D341Med (cell line): ENCODE data around the gene GFRA3.
A peak's percentile ranks its signal among the peaks of the same experiment; 100 is the strongest.

Experiments used
- DNase-seq: peaks from one replicate; pipeline ENCODE4 v3.0.0; 2012; ENCODE audit warnings: low spot score

GFRA3 gene

DNA sequence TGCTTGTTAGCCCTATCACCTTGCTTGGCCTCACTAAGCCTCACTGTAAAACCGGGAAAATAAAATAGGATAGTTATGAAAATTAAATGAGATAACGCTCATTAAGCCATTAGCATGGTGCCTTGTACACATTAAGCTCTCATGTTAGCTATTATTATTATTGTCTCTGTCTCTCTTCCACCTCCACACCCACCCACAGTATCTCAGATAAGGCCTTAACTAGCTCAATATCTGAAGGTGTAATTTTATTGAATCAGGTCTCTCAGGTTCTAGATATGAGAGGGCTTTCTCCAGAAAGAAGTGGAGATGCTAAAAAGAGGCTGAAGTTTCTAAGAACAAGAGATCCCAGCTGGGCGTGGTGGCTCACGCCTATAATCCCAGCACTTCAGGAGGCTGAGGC lies 27.6 kb downstream of the GFRA3 start:
- no peak for DNase-seq

- DNase-seq = no peak
These were observed 28.1 kb downstream of the GFRA3 start for GRCh38 chr5:138246334-138246733.

DNA sequence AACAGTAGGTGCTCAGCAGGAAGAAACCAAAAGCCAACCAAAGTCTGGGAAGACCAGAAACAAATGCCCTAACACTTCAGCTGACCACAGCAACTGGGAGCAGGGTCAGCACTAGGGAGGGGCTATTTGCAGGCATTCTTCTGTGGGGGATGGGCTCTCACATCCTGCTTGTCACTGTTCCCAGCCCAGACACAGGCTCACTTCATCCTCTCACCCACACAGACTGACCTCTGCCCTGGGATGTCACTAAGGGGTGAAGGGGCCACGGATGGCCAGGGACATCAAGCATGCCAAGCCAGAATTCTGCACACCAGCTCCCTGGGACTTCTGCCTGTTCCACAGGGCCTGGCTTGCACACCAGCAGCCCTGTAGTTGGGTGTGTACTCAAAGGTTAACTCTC lies 28.7 kb downstream of the GFRA3 start:
- DNase-seq = no peak

- no peak for DNase-seq
These were observed 30.6 kb downstream of the GFRA3 start for GRCh38 chr5:138243794-138244193.

DNA sequence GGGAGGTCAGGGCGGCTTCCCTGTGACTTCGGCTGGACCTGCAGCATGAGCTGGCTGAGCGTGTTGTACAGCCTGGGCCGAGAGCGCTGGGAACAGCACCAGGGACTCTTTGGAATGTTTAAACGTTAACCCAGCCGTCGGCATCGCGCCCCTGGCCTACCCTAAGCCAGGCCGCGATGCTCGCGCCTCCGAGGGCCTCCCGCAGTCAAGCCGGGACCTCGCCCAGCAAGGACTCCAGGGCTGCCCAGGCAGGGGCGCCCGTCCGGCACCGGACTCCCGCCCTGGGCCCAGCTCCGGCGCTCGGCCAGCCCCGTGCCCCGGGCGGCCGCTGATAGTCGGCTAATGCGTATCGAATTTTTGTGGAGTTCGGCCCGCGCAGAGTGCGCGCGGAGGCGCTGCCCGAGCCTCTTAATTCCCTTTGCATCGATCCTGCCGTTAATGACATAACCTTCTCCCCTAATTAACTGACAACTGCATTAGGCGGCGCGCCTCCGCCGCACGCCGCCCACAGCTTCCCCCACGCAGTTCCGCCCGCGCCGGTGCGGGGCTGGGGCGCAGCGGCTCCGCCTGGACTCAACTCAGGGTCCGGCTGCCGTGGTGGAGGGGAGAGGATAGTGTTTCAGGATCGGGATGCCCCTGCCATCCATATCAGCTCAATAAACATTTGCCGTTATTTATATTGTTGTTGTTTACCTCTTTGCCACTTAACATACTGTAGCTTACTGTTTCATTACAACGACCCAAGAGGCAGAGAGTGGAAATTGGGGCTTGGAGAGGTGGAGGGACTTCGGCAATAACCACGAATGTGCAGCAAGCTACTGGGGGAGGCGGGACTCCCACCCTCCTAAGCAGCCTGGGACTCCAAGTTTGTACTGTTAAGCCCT lies 32.5 kb downstream of the GFRA3 start:
- DNase-seq = peak; percentile 76

DNA sequence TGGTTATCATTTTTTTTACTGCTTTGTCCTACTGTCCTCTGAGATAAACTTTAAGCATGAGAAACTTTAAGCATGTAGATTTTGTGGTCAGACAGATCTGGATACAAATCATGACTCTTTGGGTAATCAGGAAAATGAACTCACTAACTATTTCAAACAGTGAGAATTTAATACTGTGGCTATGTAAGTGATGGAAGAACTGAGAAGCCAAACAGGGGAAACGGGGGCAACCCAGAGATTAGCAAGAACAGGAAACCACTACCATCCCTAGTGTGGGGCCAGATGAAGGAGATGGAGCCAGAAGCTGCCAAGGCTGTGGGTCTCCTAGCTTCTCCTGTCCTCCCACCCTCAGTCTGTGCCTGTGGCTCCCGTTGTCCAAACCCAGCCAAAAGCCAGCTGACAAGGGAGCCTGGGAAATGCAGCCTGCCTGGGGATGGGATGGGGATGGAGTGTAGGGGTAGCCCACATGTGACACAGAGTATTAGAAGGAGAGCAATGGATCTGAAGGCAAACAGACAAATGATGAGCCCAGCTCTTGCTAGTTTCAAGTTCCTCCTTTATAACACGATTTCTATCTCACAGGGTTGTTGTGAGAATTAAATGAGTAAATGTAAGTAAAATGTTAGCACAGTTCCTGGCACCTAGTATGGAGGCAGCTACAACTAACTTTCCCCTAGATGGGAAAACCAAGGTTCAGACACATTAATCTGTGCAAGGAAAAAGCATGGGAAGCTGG lies 33.6 kb downstream of the GFRA3 start:
- no peak for DNase-seq

- DNase-seq = no peak
These were observed 36.4 kb downstream of the GFRA3 start for GRCh38 chr5:138238034-138238433.

GRCh38 chr5:138234651-138235050 lies 39.8 kb downstream of the GFRA3 start:
- no peak for DNase-seq

DNA sequence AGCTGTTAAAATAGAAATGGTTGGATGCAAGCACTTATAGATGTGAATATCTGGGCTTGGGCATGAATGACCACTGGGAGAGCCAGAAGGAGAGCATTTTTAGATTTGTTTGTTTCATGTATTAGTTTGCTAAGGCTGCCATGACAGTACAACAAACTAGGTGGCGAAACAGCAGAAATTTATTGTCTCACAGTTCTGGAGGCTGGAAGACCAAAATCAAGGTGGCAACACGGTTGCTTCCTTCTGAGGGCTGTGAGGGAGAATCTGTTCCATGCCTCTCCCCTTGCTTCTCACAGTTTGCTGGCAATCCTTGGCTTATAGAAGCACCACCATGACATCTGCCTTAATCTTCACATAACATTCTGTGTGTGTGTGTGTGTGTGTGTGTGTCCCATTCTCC lies 41.1 kb downstream of the GFRA3 start:
- no peak for DNase-seq

GRCh38 chr5:138230981-138231589 lies 43.3 kb downstream of the GFRA3 start:
- DNase-seq = no peak

- peak; percentile 49 for DNase-seq
These were observed 44.2 kb downstream of the GFRA3 start for GRCh38 chr5:138230261-138230660.

GRCh38 chr5:138229387-138229786 lies 45.0 kb downstream of the GFRA3 start:
- no peak for DNase-seq

DNA sequence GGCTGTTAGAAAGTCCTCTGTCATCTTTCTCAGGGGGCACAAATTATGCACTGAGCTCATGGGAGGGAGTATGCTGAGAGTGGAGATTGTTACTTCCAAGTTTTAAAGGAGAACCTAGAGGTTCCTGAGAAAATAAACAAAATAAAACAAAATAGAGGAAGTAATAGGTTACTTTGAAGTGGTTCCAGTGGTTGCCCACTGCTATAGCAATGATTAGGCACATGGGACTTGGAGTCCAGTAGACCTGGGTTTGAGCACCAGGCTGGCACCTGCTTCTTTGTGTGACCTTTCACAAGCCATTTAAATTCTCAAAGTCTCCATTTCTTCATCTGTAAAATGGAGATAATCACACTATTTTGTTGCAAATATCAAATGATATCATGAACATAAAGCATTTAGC lies 47.5 kb downstream of the GFRA3 start:
- no peak for DNase-seq

GRCh38 chr5:138224712-138225111 lies 49.7 kb downstream of the GFRA3 start:
- DNase-seq = no peak

DNA sequence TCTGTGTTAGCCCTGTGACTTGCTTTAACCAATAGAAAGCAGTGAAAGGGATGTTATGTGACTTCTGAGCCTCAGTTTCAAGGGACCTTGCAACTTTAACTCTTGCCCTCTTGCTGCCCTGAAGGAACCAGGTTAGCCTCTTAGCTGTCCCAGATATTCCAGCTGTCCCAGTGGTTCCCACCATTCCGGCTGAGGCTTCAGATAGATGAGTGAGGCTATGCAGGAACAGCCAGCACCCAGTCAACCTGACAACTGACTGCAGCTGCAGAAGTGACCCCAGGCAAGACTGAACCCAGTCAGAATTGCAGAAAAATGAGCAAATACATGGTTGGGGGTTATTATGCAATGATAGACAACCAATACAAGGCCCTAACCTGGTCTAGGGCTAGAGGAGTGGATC lies 50.9 kb downstream of the GFRA3 start:
- no peak for DNase-seq

DNA sequence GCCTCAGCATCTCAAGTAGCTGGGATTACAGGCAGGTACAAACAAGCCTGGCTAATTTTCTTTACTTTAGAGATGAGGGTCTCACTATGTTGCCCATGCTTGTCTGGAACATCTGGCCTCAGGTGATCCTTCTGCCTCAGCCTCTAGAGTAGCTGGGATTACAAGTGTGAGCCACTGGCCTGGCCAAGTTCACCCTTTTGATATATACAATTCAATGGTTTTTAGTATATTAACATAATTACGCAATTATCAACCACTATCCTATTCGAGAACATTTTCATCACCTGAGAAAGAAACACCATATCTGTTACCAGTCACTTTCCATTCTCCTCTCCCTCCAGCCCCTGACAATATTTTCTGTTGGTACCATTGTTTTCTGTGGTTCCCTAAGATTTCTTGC lies 57.6 kb downstream of the GFRA3 start:
- no peak for DNase-seq

DNA sequence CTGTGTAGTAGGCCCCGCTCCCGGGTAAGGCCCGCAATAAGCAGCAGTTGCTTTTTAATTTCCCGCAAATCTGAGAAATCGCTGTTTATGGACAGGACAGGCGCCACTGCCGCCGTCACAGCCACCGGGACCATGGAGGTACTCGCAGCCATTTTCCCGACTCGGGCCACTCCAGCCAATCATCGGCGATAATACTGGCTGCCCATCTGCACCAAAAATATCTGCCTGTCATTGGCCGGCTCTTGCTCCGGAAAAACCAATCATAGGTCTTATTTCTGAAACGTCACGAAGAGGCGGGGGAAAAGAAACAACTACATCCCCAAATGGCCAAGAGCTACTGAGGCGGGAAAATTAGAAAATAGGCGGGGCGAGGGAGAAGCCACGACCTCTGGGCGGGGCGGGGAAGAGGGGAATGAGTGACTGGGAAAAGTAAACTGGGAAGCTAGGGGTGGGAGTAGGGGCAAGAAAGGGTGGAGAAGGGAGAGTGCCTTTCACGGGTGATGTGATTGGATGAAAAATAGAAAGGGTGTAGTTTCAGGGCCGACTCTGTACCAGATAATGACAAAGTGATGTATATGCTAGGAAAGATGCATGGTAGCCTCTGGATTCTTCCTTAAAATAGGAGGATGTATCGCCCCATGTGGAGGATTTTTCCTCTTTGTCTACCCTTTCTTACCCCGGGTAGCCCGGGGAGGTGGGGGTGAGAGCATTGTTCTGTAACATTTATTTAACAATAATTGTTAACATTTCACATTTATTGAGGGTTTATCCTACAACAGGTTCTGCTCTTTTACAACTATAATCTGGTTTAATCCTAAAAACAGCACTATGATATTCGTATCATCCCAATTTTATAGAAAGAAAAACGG lies 61.0 kb downstream of the GFRA3 start, which contains the start of gene CDC23:
Gene CDC23 (minus strand): TSS at position 163 of the 869 bp plus-strand sequence. CDS start 11 bp downstream, at position 152.
- DNase-seq = peak; percentile 93

DNA sequence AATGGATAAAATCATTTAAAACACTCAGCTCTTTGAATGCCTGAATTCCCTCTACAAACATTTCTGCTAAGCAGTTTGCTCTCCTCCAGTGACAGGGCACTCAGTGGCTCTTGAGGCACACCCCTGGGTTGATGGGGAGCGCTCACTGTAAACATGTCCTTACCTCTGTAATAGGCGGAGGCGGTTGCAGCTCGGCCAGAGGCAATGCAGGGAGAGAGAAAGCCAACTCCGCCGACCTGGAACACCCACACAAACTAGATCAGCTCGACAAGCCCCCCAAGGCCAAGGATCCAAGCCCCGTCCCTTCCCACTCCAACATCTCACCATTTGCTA lies 61.6 kb downstream of the GFRA3 start:
- DNase-seq = no peak

DNA sequence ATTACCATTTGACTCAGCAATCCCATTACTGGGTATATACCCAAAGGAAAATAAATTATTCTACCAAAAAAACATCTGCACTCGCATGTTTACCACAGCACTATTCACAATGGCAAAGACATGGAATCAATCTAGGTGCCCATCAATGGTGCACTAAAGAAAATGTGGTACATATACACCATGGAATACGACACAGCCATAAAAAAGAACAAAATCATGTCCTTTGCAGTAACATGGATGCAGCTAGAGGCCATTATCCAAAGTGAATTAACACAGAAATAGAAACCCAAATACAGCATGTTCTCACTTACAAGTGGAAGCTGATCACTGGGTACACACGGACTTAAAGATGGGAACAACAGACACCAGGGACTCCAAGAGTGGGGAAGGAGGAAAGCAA lies 63.4 kb downstream of the GFRA3 start:
- no peak for DNase-seq
